GM23248 (cell line): ENCODE data around the gene PRSS33. TPM values are rescaled to one million over a fixed set of nuclear protein-coding genes. Genes with fewer than 3 reads are reported as not detected.

ENCODE experiments used
- DNase-seq: peaks from one replicate; pipeline ENCODE4 v3.0.0-alpha.2; 2015
- H2AFZ ChIP-seq: fragments of 200-600 bp; sonication (generic); 2 replicates; pipeline ENCODE4 v1.6.1; 2016; ENCODE audit warnings: antibody characterized with exemption
- H3F3A ChIP-seq: fragments of 200-600 bp; sonication (generic); 2 replicates; pipeline ENCODE4 v1.6.1; 2016; ENCODE audit warnings: mild to moderate bottlenecking, antibody characterized with exemption, mixed run types; ENCODE audit not compliant: insufficient read depth
- H3K27ac ChIP-seq: fragments of 200-600 bp; sonication (generic); 2 replicates; pipeline ENCODE4 v1.5.1; 2016; ENCODE audit warnings: mild to moderate bottlenecking
- H3K27me3 ChIP-seq: fragments of 200-600 bp; sonication (generic); replicated peaks from 2 replicates; pipeline ENCODE4 v1.6.1; 2016; ENCODE audit warnings: mild to moderate bottlenecking; ENCODE audit not compliant: insufficient read depth
- H3K36me3 ChIP-seq: fragments of 200-600 bp; sonication (generic); 2 replicates; pipeline ENCODE4 v1.6.1; 2016; ENCODE audit warnings: low read depth, mild to moderate bottlenecking
- H3K4me1 ChIP-seq: fragments of 200-600 bp; sonication (generic); 2 replicates; pipeline ENCODE4 v1.6.1; 2016; ENCODE audit warnings: mild to moderate bottlenecking; ENCODE audit not compliant: insufficient read depth
- H3K4me2 ChIP-seq: fragments of 200-600 bp; sonication (generic); one replicate; pipeline ENCODE4 v1.6.1; 2016; ENCODE audit warnings: mild to moderate bottlenecking; ENCODE audit not compliant: unreplicated experiment
- H3K4me3 ChIP-seq: fragments of 200-600 bp; sonication (generic); 2 replicates; pipeline ENCODE4 v1.5.1; 2016; ENCODE audit warnings: mild to moderate bottlenecking
- H3K79me2 ChIP-seq: fragments of 200-600 bp; sonication (generic); 2 replicates; pipeline ENCODE4 v1.6.1; 2016; ENCODE audit warnings: mild to moderate bottlenecking; ENCODE audit not compliant: insufficient read depth
- H3K9ac ChIP-seq: fragments of 200-600 bp; sonication (generic); 2 replicates; pipeline ENCODE4 v1.6.1; 2016; ENCODE audit warnings: mild to moderate bottlenecking
- H3K9me2 ChIP-seq: fragments of 200-600 bp; sonication (generic); 2 replicates; pipeline ENCODE4 v1.6.1; 2016; ENCODE audit warnings: mixed run types, mild to moderate bottlenecking, moderate library complexity; ENCODE audit not compliant: insufficient read depth
- H3K9me3 ChIP-seq: fragments of 200-600 bp; sonication (generic); one replicate; pipeline ENCODE4 v1.6.1; 2017; ENCODE audit warnings: low read depth
- H4K20me1 ChIP-seq: fragments of 200-600 bp; sonication (generic); 2 replicates; pipeline ENCODE4 v1.6.0; 2016; ENCODE audit not compliant: insufficient read depth
- EZH2 ChIP-seq: fragments of 200-600 bp; sonication (generic); IDR thresholded peaks from 2 replicates; pipeline ENCODE4 v1.6.1; 2018; ENCODE audit warnings: antibody characterized with exemption, mild to moderate bottlenecking; ENCODE audit not compliant: insufficient read depth, poor library complexity, severe bottlenecking
- EZH2phosphoT487 ChIP-seq: fragments of 200-600 bp; sonication (generic); IDR thresholded peaks from 2 replicates; pipeline ENCODE4 v1.6.1; 2018; ENCODE audit warnings: antibody characterized with exemption, moderate library complexity, mild to moderate bottlenecking, low read depth; ENCODE audit not compliant: insufficient read depth
- WGBS, 2 experiments: methylation state at CpG; one replicate each; pipeline ENCODE4 v1.1.6; 2015 to 2017; ENCODE audit warnings: low lambda C conversion rate in 2 of 2, low coverage in 1 of 2; ENCODE audit errors: missing lambda C conversion rate in 2 of 2; 5-methylcytosine and 5-hydroxymethylcytosine counted together
- in situ Hi-C: fragments of 300-500 bp; cut with MboI; formaldehyde crosslinking; loops from 2 replicates; pipeline ENCODE4 v1.15.0; 2020
- polyA plus RNA-seq: library from polyadenylated mRNA; unstranded; fragments of >200 nt; fragmentation: Nextera tagmentation; extraction: Ambion mirVana; gene quantifications from 2 replicates; pipeline ENCODE4 v1.2.1, GENCODE V29; 2016
- total RNA-seq: library from RNA; depleted of rRNA; stranded (reverse); fragments of >200 nt; shearing (Covaris generic); gene quantifications from 2 replicates; pipeline ENCODE4 v1.2.3, GENCODE V29; 2014

PRSS33 gene
- total and polyA plus RNA-seq, 2 experiments from 2014 or later, result not detected

DNA sequence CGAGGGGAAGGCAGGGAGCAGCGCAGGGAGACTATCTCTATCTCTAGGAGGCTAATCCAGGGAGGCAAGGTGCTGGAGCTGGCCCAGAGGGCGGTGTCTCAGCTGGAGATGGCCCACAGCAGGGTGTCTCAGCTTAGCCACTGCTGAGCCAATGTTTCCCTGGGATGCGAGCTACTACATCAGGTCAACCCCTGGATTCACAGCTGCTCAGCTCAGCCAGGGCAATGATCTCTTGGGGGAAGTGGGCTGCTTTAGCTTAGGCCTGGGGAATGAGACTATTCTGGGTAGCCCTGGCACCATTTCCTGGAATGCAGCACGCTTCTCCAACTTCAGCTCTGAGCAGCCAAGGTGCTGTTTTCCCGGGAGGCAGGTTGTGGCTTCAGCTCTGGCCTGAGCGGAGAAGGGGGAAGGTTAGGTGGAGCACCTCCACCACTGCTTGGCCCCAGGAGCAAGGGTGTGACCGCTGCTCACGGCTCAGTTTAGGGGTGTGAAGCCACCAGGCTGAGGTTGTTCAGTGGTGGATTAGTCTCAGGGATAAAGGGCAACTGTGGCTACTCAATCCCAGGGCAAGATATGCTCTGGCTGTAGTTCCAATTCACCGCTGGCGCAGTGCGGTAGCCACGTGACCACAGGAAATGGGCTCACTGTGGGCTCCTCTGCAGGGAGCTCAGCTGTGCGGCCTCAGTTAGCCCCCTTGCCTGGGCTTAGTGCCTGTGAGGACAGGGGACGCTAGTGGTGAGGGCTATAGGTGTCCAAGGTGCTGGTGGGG is 24.5 kb upstream of the PRSS33 start:
- Histone ChIP-seq H3K79me2 (no peaks in the 10 kb centered on the region), H3K9me3 (no peaks in the 10 kb centered on the region), H3K36me3 (no peaks in the 10 kb centered on the region), H4K20me1 (no peaks in the 10 kb centered on the region), H3K9me2 (no peaks in the 10 kb centered on the region), H3K27me3 (peaks cover 48% of the 10 kb centered on the region; the same call in 1 of the 2 replicates), H3K27ac (no peak overlapping the region), H3K4me1 (no peaks in the 10 kb centered on the region), H3F3A (no peaks in the 10 kb centered on the region), H2AFZ (no peak overlapping the region), H3K4me2 (no peak overlapping the region), H3K4me3 (no peak overlapping the region), H3K9ac (no peak overlapping the region)
- in situ Hi-C loops, result no loop called here
- TF ChIP-seq EZH2 (no peak), EZH2phosphoT487 (no peak)
- no peak for DNase-seq
- 56 to 57% methylated on average over 15 of the region's 15 CpGs for WGBS, 2 experiments

DNA sequence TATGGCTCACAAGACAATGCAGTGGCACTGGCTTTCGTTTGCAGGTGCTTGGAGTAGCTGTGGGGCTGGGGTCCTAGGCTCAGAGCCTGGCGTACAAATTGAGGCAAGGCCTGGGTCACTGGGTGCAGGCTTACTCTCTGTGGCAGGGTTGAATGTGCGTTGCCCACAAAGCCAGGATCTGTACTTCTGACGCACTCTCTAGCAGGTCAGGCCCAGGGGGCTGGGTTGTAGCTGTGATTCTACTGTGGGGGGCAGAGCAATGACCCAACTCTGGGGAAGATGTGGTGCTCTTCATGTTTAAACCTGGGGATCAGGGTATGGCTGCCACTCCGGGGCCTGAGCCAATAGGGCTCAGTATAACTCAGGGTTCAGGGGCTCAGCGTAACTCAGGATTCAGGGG is 23.3 kb upstream of the PRSS33 start:
- H3K79me2 ChIP-seq, result no peaks in the 10 kb centered on the region
- no peak for DNase-seq
- no peaks in the 10 kb centered on the region for H3K4me1 ChIP-seq
- TF ChIP-seq EZH2 (no peak), EZH2phosphoT487 (no peak)
- no peak overlapping the region for H3K9ac ChIP-seq
- no peaks in the 10 kb centered on the region for H3K36me3 ChIP-seq
- no peaks in the 10 kb centered on the region for H3K9me3 ChIP-seq
- H2AFZ ChIP-seq, result no peak overlapping the region
- H3K4me2 ChIP-seq, result no peak overlapping the region
- no peak overlapping the region for H3K27ac ChIP-seq
- 60 to 62% methylated on average over 5 to 6 of the region's 6 CpGs for WGBS, 2 experiments
- H4K20me1 ChIP-seq, result no peaks in the 10 kb centered on the region
- H3K27me3 ChIP-seq, result peaks cover 44% of the 10 kb centered on the region; the same call in 1 of the 2 replicates
- in situ Hi-C loops, result no loop called here
- H3F3A ChIP-seq, result no peaks in the 10 kb centered on the region
- no peaks in the 10 kb centered on the region for H3K9me2 ChIP-seq
- no peak overlapping the region for H3K4me3 ChIP-seq

DNA sequence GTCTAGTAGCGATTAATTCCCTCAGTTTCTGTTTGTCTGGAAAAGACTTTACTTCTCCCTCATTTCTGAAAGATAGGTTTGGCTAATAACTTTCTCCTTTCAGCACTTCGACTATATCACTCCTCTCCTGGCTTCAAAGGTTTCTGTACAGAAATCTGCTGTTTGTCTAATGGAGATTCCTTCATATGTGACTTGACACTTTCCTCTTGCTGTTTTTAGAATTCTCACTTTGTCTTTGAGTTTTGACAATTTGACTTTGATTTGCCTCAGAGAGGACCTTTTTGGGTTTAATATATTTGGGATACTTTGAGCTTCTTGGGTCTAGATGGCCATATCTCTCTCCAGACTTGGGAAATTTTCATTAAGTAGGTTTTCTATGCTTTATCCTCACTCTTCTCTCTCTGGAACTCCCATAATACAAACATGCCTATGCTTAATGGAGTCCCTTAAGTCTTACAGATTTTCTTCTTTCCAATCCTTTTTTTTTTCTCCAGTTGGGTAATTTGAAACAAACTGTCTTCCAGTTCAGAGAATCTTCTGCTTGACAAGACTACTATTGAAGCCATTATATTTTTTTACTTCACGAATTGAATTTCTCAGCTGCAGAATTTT is 21.9 kb upstream of the PRSS33 start:
- Histone ChIP-seq H3K4me3 (no peak overlapping the region), H3F3A (no peaks in the 10 kb centered on the region), H3K9ac (no peak overlapping the region), H2AFZ (no peak overlapping the region), H3K9me2 (no peaks in the 10 kb centered on the region), H4K20me1 (no peaks in the 10 kb centered on the region), H3K27me3 (peaks cover 44% of the 10 kb centered on the region; the same call in 1 of the 2 replicates), H3K79me2 (no peaks in the 10 kb centered on the region), H3K4me2 (no peak overlapping the region), H3K36me3 (no peaks in the 10 kb centered on the region), H3K4me1 (no peaks in the 10 kb centered on the region), H3K27ac (no peak overlapping the region), H3K9me3 (no peaks in the 10 kb centered on the region)
- no peak for DNase-seq
- TF ChIP-seq EZH2, result no peak
- TF ChIP-seq EZH2phosphoT487, result no peak
- WGBS, 2 experiments, result 44% methylated on average over 3 of the region's 3 CpGs
- in situ Hi-C loops, result no loop called here

DNA sequence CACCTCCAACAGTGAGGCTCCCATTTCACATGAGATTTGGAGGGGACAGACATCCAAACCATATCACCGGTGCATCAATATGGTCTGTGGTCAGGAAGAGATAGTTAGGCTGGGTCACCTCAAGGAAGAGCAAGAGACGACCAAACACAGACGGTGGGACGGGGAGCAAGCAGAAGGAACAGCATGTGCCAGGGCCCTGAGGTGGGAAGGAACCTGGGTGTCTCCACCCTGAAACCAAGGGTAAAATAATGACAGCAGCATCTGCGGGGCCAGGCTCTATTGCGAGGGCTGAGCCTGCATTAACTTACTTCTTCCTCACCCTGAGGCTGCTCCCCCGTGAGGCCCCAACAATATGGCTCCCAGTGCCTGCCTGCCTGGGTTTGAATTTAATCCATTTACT is 20.8 kb upstream of the PRSS33 start:
- Histone ChIP-seq H4K20me1 (no peaks in the 10 kb centered on the region), H3K9ac (no peak overlapping the region), H3K4me1 (no peaks in the 10 kb centered on the region), H3K4me3 (no peak overlapping the region), H3K36me3 (no peaks in the 10 kb centered on the region), H3K9me2 (no peaks in the 10 kb centered on the region), H3K27ac (no peak overlapping the region), H3K27me3 (peaks cover 48% of the 10 kb centered on the region), H3K4me2 (no peak overlapping the region), H3K79me2 (no peaks in the 10 kb centered on the region), H3F3A (no peaks in the 10 kb centered on the region), H3K9me3 (no peaks in the 10 kb centered on the region), H2AFZ (no peak overlapping the region)
- no peak for TF ChIP-seq EZH2phosphoT487
- TF ChIP-seq EZH2, result no peak
- in situ Hi-C loops, result no loop called here
- 60 to 61% methylated on average over 7 of the region's 7 CpGs for WGBS, 2 experiments
- no peak for DNase-seq
